GM12873 (cell line): ENCODE measurements around the gene OSBPL2.

Experiments
- TF ChIP-seq, protein P1 (sequence below): IDR thresholded peaks from 2 replicates; pipeline ENCODE4 v1.5.1; 2012; ENCODE audit warnings: low read depth, mild to moderate bottlenecking, moderate library complexity, low read length, control low read depth; ENCODE audit not compliant: insufficient read depth; ENCODE audit errors: missing control alignments

The OSBPL2 gene

DNA sequence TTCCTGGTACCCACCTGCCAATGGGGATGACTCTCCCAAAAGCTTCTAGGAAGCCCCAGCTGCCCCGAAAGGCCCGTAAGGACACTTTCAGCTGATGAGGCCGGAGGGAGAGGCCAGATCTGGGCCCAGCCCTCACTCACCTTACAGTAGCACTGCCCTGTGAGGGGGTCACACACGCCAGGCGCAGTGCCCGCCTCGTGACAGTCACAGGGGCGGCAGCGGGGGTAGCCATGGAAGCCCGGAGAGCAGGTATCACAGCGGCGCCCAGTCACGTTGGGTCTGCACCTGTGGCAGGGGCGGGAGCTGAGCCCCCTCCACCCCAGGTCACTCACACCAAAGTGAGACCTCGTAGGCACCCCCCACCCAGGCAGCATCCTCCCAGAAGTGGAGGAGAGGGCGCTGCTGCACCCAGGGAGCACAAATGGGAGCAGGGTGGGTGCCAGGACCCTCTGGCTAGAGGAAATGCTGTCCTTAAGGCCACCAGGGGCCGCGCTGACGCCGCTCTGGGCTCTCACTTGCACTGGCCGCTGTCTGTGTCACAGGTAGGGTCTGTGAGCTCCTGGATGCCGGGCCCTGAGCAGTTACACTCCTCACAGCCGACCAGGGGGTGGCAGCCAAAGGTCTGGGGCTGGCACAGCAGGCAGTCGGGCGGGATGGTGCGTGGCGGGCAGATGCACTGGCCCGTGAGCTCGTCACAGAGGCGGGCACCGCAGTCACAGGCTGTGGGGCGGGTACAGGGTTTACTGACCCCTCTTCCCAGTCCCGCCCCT lies 89.6 kb downstream of the OSBPL2 start:
- TF ChIP-seq, protein P1, sequence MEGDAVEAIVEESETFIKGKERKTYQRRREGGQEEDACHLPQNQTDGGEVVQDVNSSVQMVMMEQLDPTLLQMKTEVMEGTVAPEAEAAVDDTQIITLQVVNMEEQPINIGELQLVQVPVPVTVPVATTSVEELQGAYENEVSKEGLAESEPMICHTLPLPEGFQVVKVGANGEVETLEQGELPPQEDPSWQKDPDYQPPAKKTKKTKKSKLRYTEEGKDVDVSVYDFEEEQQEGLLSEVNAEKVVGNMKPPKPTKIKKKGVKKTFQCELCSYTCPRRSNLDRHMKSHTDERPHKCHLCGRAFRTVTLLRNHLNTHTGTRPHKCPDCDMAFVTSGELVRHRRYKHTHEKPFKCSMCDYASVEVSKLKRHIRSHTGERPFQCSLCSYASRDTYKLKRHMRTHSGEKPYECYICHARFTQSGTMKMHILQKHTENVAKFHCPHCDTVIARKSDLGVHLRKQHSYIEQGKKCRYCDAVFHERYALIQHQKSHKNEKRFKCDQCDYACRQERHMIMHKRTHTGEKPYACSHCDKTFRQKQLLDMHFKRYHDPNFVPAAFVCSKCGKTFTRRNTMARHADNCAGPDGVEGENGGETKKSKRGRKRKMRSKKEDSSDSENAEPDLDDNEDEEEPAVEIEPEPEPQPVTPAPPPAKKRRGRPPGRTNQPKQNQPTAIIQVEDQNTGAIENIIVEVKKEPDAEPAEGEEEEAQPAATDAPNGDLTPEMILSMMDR, result no peak

DNA sequence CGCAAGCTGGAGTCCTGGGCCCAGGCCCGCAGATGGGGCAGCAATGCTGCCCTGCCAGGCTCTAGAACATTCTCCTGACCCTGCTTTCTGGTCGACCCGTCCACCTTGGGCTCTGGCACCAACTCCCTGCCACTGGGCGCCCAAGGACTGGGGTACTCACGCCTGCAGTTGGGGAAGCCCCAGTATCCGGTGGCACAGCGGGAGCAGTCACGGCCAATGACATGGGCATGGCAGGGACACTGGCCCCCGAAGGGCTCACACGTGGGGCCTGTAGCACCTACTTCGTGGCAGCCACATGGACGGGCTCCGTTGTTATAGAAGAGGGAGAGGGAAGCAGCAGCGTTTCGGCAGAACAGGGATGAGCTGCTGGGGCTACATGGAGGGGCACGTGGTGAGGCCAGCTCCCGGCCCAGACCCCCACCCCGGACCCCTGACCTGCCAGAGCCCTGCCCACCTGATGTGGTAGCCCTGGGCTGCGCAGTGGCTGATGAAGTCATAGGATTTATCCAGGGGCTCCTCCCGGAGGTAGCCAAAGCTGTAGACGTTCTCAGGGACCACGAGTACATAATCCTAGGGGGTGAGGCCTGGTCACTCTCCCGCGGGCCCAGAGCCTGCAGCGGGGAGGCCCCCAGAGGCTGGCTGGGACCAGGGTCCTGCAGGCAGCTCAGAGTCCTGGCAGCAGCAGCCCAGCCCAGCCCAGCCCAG lies 90.5 kb downstream of the OSBPL2 start:
- TF ChIP-seq, protein P1, result no peak

DNA sequence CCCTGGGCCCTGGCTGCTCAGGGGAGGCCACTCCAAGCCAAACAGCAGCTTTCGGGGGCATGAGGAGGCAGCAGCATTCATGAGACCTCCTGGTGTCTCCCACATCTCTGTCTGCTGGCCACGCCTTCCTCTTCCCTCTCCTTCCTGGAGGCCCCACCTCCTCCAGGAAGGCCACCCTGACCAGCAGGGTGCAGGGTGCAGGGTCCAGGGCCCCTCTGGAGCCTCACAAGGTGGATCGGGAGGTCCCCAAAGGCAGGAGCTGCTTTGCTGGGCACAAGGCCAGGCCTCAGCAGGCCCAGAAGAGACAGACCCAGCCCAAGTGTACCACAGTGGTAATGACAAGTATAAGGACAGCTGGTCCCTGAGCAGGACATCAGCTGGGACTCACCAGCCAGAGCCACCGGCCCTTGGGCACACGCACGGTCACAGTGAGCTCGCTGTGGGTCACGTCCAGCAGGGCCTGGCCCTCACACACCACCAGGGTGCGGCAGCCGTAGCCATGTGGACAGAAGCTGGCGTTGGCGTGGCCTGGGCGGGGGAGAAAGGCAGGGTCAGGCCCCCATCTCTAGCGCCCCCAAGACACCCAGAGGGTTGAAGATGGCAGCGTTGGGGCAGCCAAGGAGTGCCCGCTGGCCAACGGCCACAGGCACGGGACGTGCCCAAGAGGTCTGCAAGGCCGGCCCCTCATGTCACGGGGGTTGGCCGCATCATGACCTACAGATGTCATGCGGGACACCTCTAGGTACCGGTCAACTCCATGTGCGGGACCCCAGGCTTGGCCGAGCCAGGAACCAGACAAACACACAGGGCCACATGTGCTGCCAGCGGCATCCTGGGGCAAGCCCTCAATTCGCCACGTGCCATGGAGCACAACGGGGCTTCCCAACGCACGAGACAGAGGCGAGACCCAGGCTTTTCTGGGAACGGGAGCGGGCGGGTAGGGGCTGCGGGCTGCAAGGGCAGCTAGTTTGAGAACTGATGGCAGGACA lies 91.4 kb downstream of the OSBPL2 start:
- TF ChIP-seq, protein P1, result no peak

DNA sequence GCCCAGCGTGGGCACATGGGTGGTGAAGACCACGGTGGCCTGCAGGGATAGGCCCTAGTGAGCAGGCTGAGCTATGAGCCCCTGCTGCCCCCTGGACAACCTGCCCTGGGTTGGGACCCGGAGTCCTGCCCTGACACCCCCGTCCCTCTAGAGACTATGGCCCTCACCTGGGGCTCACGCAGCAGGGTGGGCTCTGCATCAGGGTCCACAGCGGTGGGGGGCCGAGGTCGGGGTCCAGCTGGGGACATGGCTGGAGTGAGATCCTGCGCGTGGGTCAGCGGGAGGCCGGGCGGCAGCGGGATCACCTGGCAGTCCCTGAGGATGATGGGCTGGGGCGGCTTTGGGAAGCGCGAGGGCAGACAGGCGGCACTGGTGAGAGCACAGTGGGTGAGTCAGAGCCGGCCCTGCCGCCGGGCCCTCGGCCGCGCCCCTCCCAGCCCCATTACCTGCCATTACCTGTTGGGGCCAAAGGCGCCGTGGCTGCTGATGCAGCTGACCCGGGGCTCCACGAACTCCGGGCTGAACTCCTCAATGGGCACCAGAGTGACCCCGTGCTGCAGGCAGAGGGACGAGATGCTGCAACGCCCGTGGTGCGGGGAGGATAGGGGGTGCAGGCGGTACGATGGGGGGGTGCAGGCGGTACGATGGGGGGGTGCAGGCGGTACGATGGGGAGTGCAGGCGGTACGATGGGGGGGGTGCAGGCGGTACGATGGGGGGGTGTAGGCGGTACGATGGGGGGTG lies 92.4 kb downstream of the OSBPL2 start:
- TF ChIP-seq, protein P1, result no peak

DNA sequence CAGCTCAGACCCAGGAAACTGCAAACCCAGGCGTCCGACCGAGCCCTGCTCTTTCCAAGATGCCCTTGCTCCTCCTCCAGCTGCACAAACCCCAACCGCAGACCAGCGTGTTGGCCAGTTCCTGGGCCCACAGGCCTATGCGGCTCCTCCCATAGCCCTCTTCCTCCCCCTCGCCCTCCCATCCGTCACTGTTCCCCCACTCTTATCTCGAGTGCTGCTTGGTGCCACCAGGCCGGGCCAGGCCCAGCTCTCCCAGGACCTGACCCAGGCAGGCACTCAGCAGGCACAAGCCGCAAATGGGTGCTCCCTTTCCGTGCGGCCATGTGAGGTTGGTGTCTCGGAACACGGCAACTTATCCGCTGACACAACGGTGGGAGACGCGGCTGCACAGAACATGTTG lies 93.0 kb downstream of the OSBPL2 start:
- TF ChIP-seq, protein P1, result no peak

GRCh38 chr20:62332421-62332820 lies 94.1 kb downstream of the OSBPL2 start:
- TF ChIP-seq, protein P1, result no peak
